GM19455 (cell line): ENCODE measurements around the gene IDH3G.

Experiments used
- ATAC-seq: cut with Tn5 transposase; IDR thresholded peaks from one replicate; pipeline ENCODE4 v1.9.1; 2021; ENCODE audit not compliant: unreplicated experiment

IDH3G gene

GRCh38 chrX:153773741-153774575 lies 20.2 kb downstream of the IDH3G start:
- ATAC-seq = no peak

DNA sequence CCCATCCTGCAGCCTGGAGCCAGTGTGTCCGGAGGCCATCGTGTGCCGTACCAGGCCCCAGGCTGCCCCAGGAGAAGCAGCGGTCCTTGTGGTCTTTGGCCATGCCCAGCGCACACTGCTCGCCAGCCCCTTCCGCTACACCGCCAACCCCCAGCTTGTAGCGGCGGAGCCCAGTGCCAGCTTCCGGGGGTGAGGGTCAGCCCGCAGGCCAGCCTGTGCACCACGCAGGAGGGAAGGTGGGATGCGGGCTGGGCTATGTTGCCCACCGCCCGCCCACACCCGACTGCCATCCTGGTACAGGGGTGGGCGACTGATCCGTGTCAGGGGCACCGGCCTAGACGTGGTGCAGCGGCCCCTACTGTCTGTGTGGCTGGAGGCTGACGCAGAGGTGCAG lies 21.0 kb downstream of the IDH3G start:
- no peak for ATAC-seq

DNA sequence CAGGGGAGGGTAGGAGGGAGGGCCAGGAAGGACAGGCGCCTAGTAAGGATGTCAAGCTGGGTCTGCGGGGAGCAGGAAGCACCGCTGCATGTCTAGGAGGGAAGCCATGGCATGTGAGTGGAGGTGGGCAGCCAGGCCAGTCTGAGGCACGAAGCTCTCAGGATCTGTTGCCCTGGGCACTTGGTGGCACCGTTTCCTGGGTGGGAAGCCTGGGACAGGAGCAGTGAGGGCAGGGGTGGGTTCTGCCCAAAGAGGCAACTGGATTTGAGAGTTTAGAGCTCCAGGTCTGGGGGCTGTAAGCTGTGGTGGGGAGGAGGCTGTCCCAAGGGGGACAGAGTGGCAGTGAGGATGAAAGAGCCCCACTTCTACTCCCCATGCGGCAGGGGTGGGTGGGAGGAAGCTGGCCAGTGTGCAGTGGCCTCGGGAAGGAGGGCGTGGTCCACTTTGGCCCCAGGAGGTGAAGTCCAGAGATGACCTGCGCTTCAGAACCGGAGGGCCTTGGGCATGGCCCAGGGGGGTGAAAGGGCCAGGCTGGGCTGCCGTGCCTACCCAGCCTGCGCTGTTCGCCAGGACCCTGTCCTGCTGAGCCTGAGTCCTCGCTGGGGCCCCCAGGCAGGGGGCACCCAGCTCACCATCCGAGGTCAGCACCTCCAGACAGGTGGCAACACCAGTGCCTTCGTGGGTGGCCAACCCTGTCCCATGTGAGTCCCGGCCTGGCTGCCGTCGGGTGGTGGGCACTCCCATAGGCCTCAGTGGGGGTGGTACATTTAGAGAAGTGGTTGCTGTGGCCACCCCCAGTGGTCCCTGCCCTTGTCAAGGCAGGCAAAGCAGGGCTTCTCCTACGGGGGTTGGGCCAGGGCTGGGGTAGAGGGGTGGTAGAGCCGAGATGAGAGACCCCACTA lies 21.6 kb downstream of the IDH3G start:
- no peak for ATAC-seq

DNA sequence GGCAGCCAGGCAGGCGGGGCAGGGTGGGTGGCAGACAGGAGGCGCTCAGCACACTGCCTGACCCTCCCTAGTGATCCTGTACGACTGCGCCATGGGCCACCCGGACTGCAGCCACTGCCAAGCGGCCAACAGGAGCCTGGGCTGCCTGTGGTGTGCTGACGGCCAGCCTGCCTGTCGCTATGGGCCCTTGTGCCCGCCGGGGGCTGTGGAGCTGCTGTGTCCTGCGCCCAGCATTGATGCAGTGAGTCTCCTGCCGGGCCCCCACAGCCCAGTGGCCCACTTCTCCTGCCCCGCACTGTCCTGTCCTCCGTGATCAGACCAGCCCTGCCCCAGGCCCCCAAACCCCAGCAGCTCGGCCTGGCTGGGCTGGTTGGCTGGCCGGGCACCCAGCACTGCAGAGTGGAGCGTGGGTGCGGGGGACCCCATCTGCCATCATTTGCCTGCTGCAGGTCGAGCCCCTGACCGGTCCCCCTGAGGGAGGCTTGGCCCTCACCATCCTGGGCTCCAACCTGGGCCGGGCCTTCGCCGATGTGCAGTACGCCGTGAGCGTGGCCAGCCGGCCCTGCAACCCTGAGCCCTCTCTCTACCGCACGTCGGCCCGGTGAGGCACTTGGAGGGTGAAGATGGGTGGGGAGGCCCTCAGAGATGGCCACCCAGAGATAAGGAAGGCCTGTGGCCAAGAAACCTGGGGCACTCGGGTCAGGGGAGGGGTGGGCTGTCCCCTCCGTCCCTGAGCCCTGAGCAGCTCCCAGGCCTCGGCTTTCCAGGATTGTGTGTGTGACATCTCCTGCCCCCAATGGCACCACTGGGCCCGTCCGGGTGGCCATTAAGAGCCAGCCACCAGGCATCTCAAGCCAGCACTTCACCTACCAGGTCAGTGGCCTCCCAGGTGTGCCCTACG lies 22.5 kb downstream of the IDH3G start:
- no peak for ATAC-seq

DNA sequence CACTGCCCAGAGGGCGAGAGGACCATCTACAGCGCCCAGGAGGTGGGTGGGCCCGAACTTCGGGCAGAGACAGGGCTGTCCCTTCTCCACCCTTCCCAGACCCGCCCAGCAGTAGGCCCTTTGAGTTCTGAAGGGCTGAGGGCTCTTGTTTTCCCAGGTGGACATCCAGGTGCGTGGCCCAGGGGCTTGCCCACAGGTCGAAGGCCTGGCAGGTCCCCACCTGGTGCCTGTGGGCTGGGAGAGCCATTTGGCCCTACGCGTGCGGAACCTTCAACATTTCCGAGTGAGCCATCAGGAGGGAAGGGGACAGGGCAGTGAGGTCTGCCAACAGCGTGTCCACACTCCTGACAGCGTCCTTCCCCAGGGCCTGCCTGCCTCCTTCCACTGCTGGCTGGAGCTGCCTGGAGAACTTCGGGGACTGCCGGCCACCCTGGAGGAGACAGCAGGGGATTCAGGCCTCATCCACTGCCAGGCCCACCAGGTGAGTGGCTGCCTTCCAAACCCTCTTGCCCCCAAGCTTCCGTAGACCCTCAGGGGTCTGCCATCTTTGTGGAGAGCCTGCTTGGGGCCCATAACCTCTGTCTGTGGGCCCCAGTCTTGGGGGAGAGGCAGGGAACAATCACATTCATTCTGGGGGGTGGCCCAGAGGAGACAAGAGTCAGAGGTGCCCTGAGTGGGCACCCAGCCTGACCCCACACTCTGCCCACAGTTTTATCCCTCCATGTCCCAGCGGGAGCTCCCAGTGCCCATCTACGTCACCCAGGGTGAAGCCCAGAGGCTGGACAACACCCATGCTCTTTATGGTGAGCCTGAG lies 23.4 kb downstream of the IDH3G start:
- no peak for ATAC-seq

DNA sequence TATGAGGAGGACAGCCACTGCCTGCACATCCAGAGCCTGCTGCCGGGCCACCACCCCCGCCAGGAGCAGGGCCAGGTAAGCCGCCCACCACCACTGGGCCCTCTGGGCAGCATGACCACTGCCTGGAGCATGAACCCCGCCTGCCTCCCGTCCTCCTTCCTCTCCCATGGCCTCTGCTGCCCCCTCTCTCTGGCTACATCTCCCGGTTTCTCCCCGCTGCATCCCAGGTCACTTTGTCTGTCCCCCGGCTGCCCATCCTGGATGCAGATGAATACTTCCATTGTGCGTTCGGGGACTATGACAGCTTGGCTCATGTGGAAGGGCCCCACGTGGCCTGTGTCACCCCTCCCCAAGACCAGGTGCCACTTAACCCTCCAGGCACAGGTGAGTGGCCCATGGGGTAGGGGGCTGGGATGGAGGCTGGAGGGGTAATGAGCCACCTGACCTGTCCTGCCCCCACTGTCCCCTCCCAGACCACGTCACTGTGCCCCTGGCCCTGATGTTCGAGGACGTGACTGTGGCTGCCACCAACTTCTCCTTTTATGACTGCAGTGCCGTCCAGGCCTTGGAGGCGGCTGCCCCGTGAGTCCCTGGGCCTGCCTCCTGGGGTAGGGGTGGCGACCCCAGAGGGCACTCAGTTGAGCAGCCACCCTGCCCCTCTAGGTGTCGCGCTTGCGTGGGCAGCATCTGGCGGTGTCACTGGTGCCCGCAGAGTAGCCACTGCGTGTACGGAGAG lies 24.1 kb downstream of the IDH3G start:
- no peak for ATAC-seq

DNA sequence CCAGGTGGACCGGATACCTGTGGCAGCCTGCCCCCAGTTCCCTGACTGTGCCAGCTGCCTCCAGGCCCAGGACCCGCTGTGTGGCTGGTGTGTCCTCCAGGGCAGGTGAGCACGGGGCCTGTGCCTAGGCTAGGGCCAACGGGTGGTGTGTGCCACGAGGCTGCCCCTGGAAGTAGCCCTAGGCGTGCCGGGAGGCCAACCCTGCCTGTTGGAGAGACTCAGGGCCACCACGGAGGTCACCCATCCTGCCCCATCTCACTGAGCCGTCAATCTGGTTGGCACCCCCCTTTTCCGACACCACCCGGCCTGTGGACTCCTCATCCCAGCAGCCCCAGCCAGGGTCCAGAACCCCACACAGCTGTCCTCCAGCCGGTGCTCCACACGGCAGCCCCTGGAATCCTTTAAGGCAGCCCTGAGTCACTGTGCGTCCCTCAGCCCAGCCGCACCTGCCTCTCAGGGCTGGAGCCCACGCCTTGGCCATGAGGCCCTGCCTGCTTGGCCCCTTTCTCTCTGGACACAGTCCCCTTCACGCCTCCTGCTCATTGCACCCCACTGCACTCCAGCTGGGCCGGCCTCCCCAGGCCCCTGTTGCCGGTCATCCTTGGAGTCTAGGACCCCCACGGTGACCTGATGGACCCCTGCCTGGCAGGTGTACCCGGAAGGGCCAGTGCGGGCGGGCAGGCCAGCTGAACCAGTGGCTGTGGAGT lies 24.9 kb downstream of the IDH3G start:
- ATAC-seq = no peak

GRCh38 chrX:153768311-153769157 lies 25.6 kb downstream of the IDH3G start:
- ATAC-seq = no peak

- ATAC-seq = no peak
Observed at GRCh38 chrX:153767674-153768055, 26.5 kb downstream of the IDH3G start.

- no peak for ATAC-seq
Observed at GRCh38 chrX:153766871-153767673, 27.1 kb downstream of the IDH3G start.

- ATAC-seq = no peak
Observed at GRCh38 chrX:153766098-153766817, 27.9 kb downstream of the IDH3G start.

GRCh38 chrX:153765138-153766079 lies 28.8 kb downstream of the IDH3G start:
- ATAC-seq = no peak

- no peak for ATAC-seq
Observed at GRCh38 chrX:153764786-153765137, 29.4 kb downstream of the IDH3G start.

DNA sequence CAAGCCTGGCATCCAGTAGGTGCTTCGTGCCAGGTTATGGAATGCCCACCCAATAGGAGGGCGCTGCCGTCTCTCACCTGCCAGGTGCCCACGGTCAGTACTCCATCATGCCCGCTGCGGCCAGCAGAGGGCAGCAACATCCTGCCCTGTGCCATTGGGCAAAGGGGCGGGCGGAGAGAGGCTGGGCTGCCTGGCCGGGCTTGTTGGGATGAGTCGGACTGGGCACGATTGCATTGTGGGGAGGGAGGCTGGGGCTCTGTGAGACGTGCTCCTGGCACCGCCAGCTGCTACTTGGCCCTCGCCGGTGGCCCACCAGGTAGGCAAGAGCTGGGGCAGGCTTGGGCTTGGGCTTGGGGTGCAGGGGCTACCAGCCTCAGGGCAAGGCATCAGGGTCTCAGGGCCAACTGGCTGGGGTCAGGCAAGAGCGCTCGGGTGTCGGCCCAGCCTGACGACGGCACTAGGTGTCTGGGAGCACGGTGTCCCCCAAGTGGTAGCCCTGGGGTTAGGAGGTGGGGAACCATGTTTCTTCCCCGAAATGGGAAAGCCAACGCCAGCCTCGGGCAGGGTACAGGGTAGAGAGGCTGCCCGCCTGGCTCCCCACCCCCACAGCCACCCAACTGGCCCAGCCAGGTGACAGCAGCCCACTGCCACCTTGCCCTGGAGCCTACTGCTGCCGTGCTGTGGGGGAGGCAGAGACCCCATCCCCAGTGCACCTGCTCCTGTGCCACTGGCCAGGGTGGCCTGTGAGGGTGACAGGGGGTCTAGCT lies 30.0 kb downstream of the IDH3G start, which contains the start of gene PLXNB3:
Gene PLXNB3 (plus strand): TSS at position 261 of the 767 bp plus-strand sequence. CDS start 1,287 bp downstream, outside the sequence.
- ATAC-seq = no peak
